GM13976 (cell line): ENCODE results near the gene POLR1C.

Source experiments
- DNase-seq: peaks from one replicate; pipeline ENCODE4 v3.0.0; 2012; ENCODE audit warnings: low spot score
- CTCF ChIP-seq: IDR thresholded peaks from 2 replicates; pipeline ENCODE4 v1.5.1; 2012; ENCODE audit warnings: borderline replicate concordance, mild to moderate bottlenecking; ENCODE audit not compliant: insufficient read depth; ENCODE audit errors: extremely low read depth, missing control alignments, control extremely low read depth
- in situ Hi-C: fragments of 300-500 bp; cut with MboI; formaldehyde crosslinking; loops from one replicate; pipeline ENCODE4 v1.12.0; 2022; ENCODE audit warnings: low sequenced_read_pairs, mixed read lengths, inconsistent platforms; ENCODE audit not compliant: unreplicated experiment

POLR1C gene

GRCh38 chr6:43471399-43471798, 45.5 kb upstream of the POLR1C start:
- DNase-seq: no peak
- in situ Hi-C loops: no loop called here
- TF ChIP-seq CTCF: no peak

- TF ChIP-seq CTCF: no peak
- in situ Hi-C loops: no loop called here
- DNase-seq: no peak
These were observed 44.4 kb upstream of the POLR1C start for GRCh38 chr6:43472515-43472914.

- DNase-seq: no peak
- in situ Hi-C loops: loop anchor here (25.0 kb wide), 1 partner anchor 213 kb away; no protein-coding TSS in a partner anchor
- no peak for TF ChIP-seq CTCF
These were observed 41.4 kb upstream of the POLR1C start for GRCh38 chr6:43475516-43475915.

- in situ Hi-C loops: loop anchor here (25.0 kb wide), 1 partner anchor 214 kb away; no protein-coding TSS in a partner anchor
- DNase-seq: no peak
- no peak for TF ChIP-seq CTCF
These were observed 40.1 kb upstream of the POLR1C start for GRCh38 chr6:43476746-43477145.

- DNase-seq: peak; percentile 97
- TF ChIP-seq CTCF: no peak
- in situ Hi-C loops: loop anchor here (25.0 kb wide), 1 partner anchor 215 kb away; no protein-coding TSS in a partner anchor
These were observed 39.5 kb upstream of the POLR1C start, which contains the start of gene TJAP1 for GRCh38 chr6:43477235-43478007. Gene TJAP1 (plus strand): TSS chr6:43477570. CDS start chr6:43499002, 21,432 bp downstream.

- no peak for TF ChIP-seq CTCF
- in situ Hi-C loops: loop anchor here (25.0 kb wide), 1 partner anchor 216 kb away; no protein-coding TSS in a partner anchor
- DNase-seq: no peak
These were observed 38.9 kb upstream of the POLR1C start for GRCh38 chr6:43478008-43478372.
